AG04449 (cell line): Measurements from ENCODE around the gene GCHFR.

ENCODE experiments used
- CTCF ChIA-PET: fragments of 350-600 bp; formaldehyde crosslinking; extraction: SDS; loops from one replicate; lab custom pipeline; 2021; ENCODE audit warnings: antibody characterized with exemption; lab: Yijun Ruan, JAX
- POLR2A ChIA-PET: fragments of 400-600, 350-600 bp; formaldehyde crosslinking; extraction: SDS; loops from one replicate; lab custom pipeline; 2020; ENCODE audit warnings: antibody characterized with exemption, inconsistent platforms; lab: Yijun Ruan, JAX
- DNase-seq: peaks from one replicate; pipeline ENCODE4 v3.0.0-alpha.2; 2010; ENCODE audit warnings: low read depth, low spot score
- H3K4me3 ChIP-seq: 2 replicates; pipeline ENCODE4 v1.5.1; 2011; ENCODE audit warnings: low read depth, mild to moderate bottlenecking, control low read depth, low read length
- CTCF ChIP-seq: IDR thresholded peaks from one replicate; pipeline ENCODE4 v1.5.1; 2011; ENCODE audit warnings: mild to moderate bottlenecking, moderate library complexity, low read length, control low read depth, inconsistent platforms; ENCODE audit not compliant: insufficient read depth; ENCODE audit errors: missing control alignments

The GCHFR gene

GRCh38 chr15:40807888-40808461 lies 44.1 kb downstream of the GCHFR start:
- no peak for TF ChIP-seq CTCF
- POLR2A ChIA-PET = interaction anchor here (0.8 kb wide), 1 partner anchor 41 kb away, joined by 3 read pairs; no protein-coding TSS in a partner anchor
- no peak for DNase-seq
- H3K4me3 ChIP-seq = peak overlapping the region; percentile 100
- CTCF ChIA-PET = interaction anchor here (0.6 to 3.4 kb wide), 3 partner anchors 39 to 84 kb away, joined by 3 to 16 read pairs (median 3); no protein-coding TSS in a partner anchor

- no peak for DNase-seq
- H3K4me3 ChIP-seq = no peak overlapping the region
- POLR2A ChIA-PET = no interaction called here
- no peak for TF ChIP-seq CTCF
- CTCF ChIA-PET = interaction anchor here (0.6 to 3.4 kb wide), 2 partner anchors 50 to 83 kb away, joined by 3 to 16 read pairs; no protein-coding TSS in a partner anchor
These were observed 45.1 kb downstream of the GCHFR start for GRCh38 chr15:40808861-40809450.

- H3K4me3 ChIP-seq = no peak overlapping the region
- POLR2A ChIA-PET = no interaction called here
- no peak for TF ChIP-seq CTCF
- CTCF ChIA-PET = interaction anchor here (1.2 kb wide), 1 partner anchor 45 kb away, joined by 3 read pairs; no protein-coding TSS in a partner anchor
- DNase-seq = no peak
These were observed 49.0 kb downstream of the GCHFR start for GRCh38 chr15:40812721-40813425.

- TF ChIP-seq CTCF = no peak
- H3K4me3 ChIP-seq = no peak overlapping the region
- ChIA-PET POLR2A (no interaction called here), CTCF (interaction anchor here (5.6 kb wide), 1 partner anchor 43 kb away, joined by 32 read pairs; no protein-coding TSS in a partner anchor)
- no peak for DNase-seq
These were observed 51.3 kb downstream of the GCHFR start for GRCh38 chr15:40815042-40815698.
